Amygdala (tissue), 56 donors: ENCODE measurements around the gene MUC5AC.
"Not testable (repeated sequence)": the region's sequence is repeated elsewhere in the genome, so short reads cannot be mapped to it uniquely, and the experiment has no call there.

Experiments
- DNase-seq, 56 donors: peaks; one replicate each; lab custom pipeline; 2025; lab: John Stamatoyannopoulos, UW

Gene MUC5AC

DNA sequence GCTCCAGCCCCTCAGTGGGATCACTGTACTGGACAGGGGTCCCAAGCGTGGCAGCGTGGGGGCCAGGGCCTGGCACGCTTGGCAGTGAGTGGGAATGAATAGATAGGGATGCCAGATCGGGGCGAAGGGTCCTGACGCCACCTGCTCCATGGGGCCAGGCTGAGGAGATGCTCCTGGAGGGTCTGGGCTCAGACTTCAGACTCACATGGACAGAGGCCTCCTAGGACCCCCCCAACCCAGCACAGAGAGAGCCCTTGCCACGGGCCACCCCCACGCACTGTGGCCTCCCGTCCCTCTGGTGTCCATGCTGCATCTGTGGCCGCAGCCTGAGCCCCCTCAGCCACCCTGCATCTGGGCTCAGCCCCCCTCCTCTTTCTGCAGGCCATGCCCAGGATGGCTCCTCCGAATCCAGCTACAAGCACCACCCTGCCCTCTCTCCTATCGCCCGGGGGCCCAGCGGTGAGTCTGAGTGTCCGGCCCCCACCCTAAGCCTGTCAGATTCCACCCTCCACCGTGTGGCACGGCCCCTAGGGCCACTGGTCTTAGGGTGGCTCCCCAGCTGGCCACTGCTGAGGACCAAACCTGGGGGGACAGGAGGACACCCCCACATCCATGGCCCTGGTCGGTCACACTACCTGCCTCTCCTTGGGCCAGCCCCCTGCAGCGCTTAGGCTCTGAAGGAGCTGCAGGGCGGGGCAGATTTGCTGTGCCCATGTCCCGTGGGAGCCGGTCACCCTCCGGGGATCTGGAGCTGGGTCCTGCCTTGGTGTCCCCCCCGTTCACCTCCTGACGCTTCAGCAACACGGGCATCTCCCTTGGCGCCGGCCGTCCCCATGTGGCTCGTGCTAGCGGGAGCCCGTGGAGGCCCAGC is 2.7 kb downstream of the MUC5AC start:
- DNase-seq, result no peak

DNA sequence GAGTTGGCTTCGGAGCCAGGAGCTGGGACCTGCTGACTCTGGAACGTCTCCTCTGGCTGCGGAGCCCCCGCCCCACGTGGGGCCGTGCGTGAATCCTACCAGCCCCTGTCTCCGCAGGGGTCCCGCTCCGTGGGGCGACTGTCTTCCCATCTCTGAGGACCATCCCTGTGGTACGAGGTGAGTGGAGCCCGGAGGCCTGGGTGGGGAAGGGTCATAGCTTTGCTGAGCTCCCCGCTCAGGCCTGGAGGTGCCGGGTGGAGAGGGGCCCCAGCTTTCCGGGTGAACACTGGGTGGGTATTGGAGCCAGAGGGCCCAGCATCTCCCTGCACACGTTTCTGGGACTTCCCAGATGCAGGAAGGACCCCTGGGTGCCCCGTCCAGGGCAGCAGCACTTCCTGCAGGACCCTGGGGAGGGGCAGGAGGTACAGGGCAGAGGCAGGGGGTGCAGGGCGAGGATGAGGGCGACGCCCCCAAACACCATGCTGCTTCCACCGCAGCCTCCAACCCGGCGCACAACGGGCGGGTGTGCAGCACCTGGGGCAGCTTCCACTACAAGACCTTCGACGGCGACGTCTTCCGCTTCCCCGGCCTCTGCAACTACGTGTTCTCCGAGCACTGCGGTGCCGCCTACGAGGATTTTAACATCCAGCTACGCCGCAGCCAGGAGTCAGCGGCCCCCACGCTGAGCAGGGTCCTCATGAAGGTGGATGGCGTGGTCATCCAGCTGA is 3.8 kb downstream of the MUC5AC start:
- DNase-seq, result no peak

DNA sequence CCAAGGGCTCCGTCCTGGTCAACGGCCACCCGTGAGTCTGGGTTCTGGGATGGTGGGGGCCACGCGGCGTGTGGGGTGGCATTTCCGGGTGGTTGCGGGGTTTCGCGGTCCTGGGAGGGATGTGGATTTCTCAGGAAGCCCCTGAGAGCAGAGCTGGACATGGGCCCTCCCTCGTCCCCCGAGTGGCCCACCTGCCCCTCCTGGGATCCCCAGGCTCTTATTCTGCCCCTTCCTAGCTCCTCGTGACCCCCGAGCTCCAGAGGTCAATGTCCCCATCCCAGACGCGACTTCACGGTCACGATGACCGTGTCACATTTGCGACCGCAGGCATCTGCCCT is 4.4 kb downstream of the MUC5AC start:
- no peak for DNase-seq

DNA sequence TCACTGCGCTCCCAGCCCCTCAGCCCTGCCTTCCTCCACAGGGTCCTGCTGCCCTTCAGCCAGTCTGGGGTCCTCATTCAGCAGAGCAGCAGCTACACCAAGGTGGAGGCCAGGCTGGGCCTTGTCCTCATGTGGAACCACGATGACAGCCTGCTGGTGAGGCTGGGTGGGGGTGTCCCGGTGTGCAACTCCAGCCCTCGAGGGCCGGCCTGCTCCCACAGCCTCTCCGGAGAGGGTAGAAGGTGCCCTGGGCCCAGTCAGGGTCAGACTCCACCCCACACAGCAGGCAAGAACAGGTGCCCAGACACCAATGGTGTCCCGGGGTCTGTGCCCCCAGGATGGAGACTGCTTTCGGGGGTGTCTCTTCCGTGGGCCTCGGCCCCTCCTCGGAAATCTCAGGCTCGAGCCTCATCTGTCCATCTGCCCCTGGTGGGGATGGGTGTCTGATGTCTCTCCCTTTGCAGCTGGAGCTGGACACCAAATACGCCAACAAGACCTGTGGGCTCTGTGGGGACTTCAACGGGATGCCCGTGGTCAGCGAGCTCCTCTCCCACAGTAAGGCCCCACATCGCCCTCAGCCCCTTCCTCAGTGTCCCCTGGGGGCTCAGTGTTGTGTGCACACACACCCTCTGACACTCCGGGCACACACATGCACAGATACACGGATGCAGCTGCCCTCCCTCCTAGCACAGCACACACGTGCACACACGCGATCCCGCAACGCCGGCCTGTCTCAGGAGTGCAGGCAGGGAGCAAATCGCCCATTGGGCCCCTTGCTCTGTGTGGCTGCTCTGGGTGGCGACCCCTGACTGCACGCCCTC is 4.9 kb downstream of the MUC5AC start:
- DNase-seq, result no peak

DNA sequence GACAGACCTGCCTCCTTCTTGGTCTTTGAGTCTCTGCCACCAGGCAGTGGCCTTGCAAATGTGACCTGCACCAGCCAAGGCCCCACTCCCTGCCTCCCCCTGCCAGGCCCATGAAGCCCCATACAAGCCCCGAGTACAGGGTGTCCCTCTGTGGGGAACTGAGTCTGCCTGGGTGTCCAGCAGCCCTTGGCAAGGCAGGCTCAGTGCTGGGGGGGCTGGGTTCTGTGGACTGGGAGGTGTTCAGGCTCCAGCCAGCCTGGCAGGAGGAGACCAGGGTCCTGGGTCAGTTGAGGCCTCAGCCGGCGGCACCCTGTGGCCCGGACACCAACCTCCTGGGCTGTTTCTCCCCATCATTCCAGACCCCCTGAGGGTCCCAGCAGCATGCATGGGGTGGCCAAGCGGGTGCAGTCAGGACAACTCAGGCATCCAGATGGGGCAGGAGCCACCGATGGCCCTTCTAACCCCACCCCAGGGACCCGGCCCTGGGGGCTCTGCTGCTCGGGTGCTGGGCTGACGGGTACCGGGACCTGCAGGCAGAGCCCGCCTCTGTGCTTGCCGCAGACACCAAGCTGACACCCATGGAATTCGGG is 5.7 kb downstream of the MUC5AC start:
- no peak for DNase-seq

DNA sequence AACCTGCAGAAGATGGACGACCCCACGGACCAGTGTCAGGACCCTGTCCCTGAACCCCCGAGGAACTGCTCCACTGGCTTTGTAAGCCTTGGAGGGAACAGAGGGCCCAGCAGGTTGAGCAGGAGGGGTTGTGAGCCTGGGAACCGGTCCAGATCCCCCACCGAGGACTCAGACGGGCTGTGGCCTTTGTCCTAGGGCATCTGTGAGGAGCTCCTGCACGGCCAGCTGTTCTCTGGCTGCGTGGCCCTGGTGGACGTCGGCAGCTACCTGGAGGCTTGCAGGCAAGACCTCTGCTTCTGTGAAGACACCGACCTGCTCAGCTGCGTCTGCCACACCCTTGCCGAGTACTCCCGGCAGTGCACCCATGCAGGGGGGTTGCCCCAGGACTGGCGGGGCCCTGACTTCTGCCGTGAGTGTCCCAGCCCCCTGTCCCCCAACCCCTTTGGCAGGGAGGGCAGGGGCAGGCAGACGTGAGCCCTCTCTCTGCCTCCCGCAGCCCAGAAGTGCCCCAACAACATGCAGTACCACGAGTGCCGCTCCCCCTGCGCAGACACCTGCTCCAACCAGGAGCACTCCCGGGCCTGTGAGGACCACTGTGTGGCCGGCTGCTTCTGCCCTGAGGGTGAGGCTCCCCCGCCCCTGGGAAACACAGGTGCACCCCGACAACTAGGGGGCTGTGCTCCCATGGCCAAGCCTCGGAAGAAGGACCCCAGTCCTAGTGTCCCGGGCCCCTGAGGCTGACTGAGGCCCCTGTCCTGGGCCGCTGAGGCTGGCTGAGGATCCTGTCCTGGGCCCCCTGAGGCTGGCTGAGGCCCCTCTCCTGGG is 6.4 kb downstream of the MUC5AC start:
- no peak for DNase-seq

DNA sequence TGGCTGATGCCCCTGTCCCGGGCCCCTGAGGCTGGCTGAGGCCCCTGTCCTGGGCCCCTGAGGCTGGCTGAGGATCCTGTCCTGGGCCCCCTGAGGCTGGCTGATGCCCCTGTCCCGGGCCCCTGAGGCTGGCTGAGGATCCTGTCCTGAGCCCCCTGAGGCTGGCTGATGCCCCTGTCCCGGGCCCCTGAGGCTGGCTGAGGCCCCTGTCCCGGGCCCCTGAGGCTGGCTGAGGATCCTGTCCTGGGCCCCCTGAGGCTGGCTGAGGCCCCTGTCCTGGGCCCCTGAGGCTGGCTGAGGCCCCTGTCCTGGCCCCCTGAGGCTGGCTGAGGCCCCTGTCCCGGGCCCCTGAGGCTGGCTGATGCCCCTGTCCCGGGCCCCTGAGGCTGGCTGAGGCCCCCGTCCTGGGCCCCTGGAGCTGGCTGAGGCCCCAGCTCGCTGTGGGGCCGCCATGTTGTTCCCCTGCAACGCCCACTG is 7.1 kb downstream of the MUC5AC start:
- DNase-seq, result not testable (repeated sequence)

DNA sequence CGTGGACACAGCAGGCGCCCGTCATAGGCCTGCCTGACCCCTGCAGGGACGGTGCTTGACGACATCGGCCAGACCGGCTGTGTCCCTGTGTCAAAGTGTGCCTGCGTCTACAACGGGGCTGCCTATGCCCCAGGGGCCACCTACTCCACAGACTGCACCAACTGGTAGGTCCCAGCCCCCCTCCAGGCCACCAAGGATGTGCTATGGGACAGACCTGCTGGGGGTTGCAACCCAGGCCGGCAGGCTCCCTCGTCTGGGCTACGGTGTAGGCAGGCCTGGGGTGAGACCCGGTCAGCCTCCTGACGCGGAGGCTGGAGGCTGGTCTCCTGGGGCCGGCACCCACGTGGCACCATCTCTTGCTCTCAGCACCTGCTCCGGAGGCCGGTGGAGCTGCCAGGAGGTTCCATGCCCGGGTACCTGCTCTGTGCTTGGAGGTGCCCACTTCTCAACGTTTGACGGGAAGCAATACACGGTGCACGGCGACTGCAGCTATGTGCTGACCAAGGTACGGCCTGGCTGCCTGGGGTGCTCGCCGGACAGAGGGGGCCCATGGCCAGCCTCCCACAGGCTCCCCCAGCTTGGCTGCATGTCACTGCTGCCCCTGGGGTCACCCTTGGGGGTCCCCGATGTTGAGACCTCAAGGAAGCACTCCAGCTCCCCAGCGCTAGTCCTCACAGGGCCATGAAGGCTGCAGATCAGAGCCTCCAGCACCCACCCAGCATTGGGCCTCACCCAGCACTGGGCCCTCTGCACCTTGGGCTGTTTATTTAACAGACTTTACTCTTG is 7.7 kb downstream of the MUC5AC start:
- no peak for DNase-seq

DNA sequence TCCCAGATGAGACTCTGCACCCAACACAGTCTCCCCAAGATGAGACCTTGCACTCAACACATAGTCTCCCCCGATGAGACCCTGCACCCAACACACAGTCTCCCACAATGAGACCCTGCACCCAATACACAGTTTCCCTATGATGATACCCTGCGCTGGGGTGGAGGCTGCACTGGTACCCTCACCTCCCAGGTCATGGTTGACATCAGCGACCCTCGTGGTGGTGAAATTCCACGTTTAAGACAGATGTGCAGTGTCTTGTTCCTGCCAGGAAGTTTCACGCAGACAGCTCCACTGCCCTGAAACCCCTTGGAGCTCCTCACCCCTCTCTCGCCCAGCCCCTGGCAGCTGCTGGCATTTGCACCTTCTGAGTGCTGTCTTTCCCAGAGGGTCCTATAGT is 9.5 kb downstream of the MUC5AC start:
- no peak for DNase-seq

DNA sequence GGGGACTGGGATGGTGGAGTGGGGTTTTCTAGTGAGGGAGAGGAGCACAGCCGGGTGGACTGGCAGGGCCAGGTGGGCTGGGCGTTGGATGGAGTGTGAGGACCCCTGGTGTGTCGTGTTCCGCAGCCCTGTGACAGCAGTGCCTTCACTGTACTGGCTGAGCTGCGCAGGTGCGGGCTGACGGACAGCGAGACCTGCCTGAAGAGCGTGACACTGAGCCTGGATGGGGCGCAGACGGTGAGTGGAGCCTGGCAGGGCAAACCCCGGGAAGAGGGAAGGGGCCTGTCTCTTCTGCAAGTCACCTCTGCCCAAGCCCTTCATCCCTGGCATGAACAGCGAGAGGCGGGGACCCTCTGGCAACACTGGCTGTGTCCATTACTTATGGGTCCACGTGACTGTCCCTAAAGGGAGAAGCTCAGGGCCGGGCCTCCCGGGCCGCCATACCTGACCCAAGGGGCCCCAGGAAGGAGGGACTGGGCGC is 10.0 kb downstream of the MUC5AC start:
- no peak for DNase-seq

DNA sequence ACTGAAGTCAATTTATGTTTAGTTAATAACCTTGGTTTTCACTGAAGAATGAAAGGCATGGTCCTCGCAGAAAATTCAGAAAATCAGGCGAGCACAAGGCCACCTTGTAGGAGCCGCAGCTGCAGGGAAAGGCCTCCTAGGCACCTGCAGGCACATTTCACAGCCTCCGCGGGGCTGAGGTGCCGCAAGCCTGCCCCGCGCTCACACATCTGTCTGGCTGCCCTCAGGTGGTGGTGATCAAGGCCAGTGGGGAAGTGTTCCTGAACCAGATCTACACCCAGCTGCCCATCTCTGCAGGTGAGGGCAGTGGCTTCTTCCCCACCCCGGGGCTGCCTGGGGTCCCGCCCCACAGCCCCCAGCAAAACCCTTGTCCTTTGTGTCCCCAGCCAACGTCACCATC is 10.5 kb downstream of the MUC5AC start:
- no peak for DNase-seq

DNA sequence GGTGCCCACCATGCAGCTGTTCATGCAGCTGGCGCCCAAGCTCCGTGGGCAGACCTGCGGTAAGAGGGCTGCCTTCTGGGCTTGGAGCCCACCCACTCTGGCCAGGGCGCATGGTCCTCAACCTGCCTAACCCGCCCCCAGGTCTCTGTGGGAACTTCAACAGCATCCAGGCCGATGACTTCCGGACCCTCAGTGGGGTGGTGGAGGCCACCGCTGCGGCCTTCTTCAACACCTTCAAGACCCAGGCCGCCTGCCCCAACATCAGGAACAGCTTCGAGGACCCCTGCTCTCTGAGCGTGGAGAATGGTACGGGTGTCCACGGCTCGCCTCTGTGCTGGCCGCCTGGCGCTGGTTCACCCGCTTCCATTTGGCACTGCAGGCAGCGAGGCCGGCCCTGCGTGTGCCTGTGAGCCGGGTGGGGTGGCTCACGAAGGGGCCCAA is 11.0 kb downstream of the MUC5AC start:
- DNase-seq, result no peak

DNA sequence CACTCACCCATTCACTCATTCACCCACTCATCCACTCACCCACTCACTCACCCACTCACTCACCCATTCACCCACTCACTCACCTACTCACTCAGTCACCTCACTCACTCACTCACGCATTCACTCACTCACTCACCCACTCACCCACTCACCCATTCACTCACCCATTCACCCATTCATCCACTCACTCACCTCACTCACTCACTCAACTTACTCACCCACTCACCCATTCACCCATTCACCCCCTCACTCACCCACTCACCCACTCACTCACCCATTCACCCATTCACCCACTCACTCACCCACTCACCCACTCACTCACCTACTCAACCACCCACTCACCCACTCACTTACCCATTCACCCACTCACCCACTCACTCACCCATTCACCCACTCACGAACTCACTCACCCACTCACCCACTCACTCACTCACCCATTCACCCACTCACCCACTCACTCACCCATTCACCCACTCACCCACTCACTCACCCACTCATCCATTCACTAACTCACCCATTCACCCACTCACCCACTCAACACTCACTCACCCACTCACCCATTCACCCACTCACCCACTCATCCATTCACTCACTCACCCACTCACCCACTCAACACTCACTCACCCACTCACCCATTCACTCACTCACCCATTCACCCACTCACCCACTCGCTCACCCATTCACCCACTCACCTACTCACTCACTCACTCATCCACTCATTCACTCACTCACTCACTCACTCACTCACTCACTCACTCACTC is 13.7 kb downstream of the MUC5AC start:
- no peak for DNase-seq

DNA sequence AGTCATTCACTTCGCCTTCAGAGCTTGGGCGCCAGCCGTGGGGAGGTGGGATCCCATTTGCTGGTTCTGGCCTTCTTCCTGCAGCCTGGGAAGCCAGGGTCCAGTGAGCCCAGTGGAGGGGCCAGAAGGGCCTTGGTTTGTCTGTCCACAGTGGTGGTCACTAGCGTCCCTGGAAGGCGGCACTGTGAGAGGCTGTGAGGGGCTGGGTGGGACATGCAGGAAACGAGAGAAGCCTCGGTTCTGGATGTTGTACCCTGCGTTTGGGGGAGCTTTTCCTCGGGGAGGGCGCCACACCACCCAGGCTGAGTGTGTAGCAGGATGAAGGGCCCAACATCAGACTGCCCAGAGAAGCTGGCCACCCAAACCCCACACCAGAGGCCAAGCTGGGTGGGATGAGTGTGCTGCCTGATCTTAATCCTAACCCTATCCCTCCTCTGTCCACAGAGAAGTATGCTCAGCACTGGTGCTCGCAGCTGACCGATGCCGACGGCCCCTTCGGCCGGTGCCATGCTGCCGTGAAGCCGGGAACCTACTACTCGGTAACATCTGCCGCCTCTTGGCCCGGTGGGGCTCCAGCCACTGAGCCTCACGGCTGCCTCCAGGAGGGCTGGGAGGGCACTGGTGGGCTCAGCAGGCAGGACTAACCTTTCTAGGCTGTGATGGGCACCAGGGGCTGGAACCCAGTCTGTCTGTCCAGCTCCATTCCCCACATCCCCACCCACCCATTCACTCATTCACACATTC is 14.4 kb downstream of the MUC5AC start:
- no peak for DNase-seq

DNA sequence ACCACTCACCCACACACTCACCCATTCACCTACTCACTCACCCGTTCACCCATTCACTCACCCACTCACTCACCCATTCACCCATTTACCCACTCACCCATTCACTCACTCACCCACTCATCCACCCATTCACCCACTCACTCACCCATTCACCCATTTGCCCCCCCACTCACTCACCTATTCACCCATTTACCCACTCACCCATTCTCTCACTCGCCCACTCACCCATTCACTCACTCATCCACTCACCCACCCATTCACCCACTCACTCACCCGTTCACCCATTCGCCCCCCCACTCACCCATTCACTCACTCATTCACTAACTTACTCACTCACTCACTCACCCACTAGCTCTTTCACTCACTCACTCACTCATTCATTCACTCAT is 15.0 kb downstream of the MUC5AC start:
- DNase-seq, result no peak

DNA sequence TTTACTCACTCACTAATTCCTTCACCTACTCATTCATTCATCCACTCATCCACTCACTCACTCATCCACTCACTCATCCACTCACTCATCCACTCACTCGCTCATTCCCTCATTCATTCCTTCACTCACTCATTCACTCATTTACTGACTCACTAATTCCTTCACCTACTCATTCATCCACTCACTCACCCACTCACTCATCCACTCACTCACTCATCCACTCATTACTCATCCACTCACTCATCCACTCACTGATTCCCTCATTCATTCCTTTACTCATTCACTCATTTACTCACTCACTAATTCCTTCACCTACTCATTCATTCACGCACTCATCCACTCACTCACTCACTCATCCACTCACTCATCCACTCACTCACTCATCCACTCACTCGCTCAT is 15.6 kb downstream of the MUC5AC start:
- DNase-seq, result not testable (repeated sequence)
